ENCODE measurements around the gene ABL1.
"Not testable (repeated sequence)": the region's sequence is repeated elsewhere in the genome, so short reads cannot be mapped to it uniquely, and the experiment has no call there.

The ABL1 gene

DNA sequence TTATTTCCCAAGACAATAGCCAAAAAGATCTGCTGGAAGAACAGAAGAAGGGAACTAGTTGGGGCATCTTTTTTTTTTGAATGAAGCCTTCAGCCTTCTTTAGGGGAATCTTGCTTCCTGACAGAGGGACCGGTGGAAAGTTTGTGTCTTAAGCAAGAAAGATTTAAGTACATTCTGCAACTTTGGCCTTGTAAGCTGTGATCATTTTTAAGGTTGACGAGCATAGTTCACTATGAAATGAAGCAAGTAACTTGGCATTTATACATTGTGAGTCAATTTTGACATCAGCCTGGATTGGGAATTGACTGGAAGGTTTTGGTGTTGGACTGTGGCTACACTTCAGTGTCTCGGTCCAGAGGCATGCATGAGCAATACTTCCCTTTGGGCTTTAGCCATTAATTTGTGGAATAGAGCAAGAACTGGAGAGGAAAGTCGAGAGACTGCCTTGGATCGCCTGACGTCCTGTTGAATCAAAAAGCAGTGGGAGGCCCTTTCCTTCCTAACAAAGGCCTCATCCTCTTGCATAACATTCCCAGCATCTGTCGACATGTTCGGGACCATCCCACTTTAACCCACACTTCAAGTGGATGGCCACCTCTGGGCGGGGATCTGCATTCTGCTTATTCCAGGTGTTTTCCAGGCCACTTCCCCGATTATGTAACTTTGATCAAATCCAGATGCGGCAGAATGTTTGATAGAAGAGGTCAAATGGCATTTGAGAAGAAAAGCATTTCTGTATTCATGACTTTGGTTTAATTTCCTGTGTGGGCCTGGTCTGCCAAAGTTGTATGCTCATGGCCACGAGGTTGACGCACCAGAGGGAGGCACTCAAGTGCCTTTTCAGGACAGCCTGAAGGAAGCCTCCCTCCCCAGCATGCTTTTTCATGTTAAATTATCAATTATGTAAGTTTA, 12.5 kb downstream of the ABL1 start:
- in situ Hi-C loops (cut with MboI; ENCODE audit: low sequenced_read_pairs, unreplicated experiment): no loop called here
- no peak for TF ChIP-seq CTCF (IDR thresholded peaks at IDR 0.05; ENCODE audit: borderline replicate concordance, control extremely low read depth, extremely low read depth, insufficient read depth, missing control alignments)
- DNase-seq (ENCODE audit: low spot score): no peak

DNA sequence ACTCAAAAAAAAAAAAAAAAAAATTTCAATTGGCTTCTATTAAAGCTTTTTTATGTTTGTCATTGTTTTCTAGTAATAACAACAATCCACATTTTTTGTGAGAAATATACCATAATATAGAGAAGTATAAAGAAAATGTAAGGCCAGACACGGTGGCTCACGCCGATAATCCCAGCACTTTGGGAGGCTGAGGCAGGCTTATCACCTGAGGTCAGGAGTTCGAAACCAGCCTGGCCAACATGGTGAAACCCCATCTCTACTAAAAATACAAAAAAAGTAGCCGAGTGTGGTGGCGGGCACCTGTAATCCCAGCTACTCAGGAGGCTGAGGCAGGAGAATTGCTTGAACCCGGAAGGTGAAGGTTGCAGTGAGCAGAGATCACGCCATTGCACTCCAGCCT, 13.5 kb downstream of the ABL1 start:
- in situ Hi-C loops (cut with MboI; ENCODE audit: low sequenced_read_pairs, unreplicated experiment); DNase-seq (ENCODE audit: low spot score): not testable (repeated sequence)

GRCh38 chr9:130849356-130849755, 14.3 kb downstream of the ABL1 start:
- in situ Hi-C loops (cut with MboI; ENCODE audit: low sequenced_read_pairs, unreplicated experiment): no loop called here
- TF ChIP-seq CTCF (IDR thresholded peaks at IDR 0.05; ENCODE audit: borderline replicate concordance, control extremely low read depth, extremely low read depth, insufficient read depth, missing control alignments): no peak
- no peak for DNase-seq (ENCODE audit: low spot score)

DNA sequence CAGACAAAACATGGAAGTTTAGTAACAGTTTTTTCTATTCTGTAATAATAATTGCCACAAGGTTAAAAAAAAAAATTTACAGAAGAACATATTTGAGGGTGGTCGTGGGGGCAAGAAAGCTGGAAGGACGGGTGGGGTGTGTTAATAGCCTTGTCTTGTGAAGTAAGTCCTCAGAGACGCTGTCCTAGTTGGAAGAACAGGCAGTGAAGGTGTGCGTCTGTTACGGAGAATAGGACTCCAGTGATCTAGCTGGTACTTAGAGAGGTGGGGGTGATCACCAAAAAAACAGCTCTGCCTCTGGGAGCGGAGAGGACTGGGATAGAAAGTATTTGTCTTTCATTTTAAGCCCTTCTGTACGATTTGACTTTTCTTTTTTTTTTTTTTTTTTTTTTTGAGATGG, 17.7 kb downstream of the ABL1 start:
- no peak for DNase-seq (ENCODE audit: low spot score)
- no peak for TF ChIP-seq CTCF (IDR thresholded peaks at IDR 0.05; ENCODE audit: borderline replicate concordance, control extremely low read depth, extremely low read depth, insufficient read depth, missing control alignments)
- in situ Hi-C loops (cut with MboI; ENCODE audit: low sequenced_read_pairs, unreplicated experiment): no loop called here

GRCh38 chr9:130854092-130854491, 19.0 kb downstream of the ABL1 start:
- no peak for TF ChIP-seq CTCF (IDR thresholded peaks at IDR 0.05; ENCODE audit: borderline replicate concordance, control extremely low read depth, extremely low read depth, insufficient read depth, missing control alignments)
- DNase-seq (ENCODE audit: low spot score): no peak
- in situ Hi-C loops (cut with MboI; ENCODE audit: low sequenced_read_pairs, unreplicated experiment): no loop called here

DNA sequence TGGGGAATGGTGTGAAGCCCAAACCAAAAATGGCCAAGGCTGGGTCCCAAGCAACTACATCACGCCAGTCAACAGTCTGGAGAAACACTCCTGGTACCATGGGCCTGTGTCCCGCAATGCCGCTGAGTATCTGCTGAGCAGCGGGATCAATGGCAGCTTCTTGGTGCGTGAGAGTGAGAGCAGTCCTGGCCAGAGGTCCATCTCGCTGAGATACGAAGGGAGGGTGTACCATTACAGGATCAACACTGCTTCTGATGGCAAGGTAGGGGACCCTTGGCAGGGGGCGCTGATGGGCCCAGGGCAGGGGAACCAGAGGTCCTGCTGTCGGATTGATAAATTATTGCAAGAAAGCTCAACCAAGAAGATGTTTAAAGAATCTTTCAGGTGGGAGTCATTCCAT, 19.8 kb downstream of the ABL1 start:
- in situ Hi-C loops (cut with MboI; ENCODE audit: low sequenced_read_pairs, unreplicated experiment): no loop called here
- DNase-seq (ENCODE audit: low spot score): no peak
- no peak for TF ChIP-seq CTCF (IDR thresholded peaks at IDR 0.05; ENCODE audit: borderline replicate concordance, control extremely low read depth, extremely low read depth, insufficient read depth, missing control alignments)

DNA sequence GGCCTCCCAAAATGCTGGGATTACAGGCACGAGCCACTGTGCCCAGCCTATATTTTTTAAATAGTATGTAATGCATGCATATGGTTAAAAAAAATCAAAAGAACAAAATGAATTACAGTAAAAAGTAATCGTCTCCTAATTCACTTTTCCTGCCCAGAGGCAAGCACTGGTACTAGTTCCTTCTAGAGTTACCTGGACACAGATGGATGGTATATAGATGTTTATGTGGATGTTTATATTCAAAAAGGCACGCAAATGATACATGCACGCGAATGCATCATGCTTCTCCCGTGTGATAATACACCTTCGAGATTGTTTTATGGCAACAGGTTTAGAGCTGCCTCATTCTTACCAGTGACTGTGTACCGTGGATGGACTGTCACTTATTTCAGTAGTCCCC, 21.4 kb downstream of the ABL1 start:
- in situ Hi-C loops (cut with MboI; ENCODE audit: low sequenced_read_pairs, unreplicated experiment): no loop called here
- TF ChIP-seq CTCF (IDR thresholded peaks at IDR 0.05; ENCODE audit: borderline replicate concordance, control extremely low read depth, extremely low read depth, insufficient read depth, missing control alignments): no peak
- DNase-seq (ENCODE audit: low spot score): no peak
